CD4-positive, alpha-beta T cell treated with Interleukin-17A for 4 hours (primary cell): ENCODE measurements around the gene DMKN.
"Not testable (repeated sequence)": the region's sequence is repeated elsewhere in the genome, so short reads cannot be mapped to it uniquely, and the experiment has no call there.

Source experiments
- DNase-seq: peaks from one replicate; pipeline ENCODE4 v3.0.0-alpha.2; 2020; ENCODE audit warnings: mixed read lengths

The DMKN gene

GRCh38 chr19:35493971-35494370 lies 19.5 kb downstream of the DMKN start:
- no peak for DNase-seq

- DNase-seq: no peak
These were observed 21.6 kb downstream of the DMKN start for GRCh38 chr19:35491836-35492360.

- no peak for DNase-seq
These were observed 23.1 kb downstream of the DMKN start, which contains the start of gene KRTDAP for GRCh38 chr19:35490364-35490763. Gene KRTDAP, minus strand, starts transcription at chr19:35490464. Its CDS starts 22 bp downstream, at chr19:35490442.

- DNase-seq: no peak
These were observed 24.8 kb downstream of the DMKN start for GRCh38 chr19:35488677-35489076.

- no peak for DNase-seq
These were observed 25.7 kb downstream of the DMKN start for GRCh38 chr19:35487656-35488182.

GRCh38 chr19:35486268-35486708 lies 27.2 kb downstream of the DMKN start:
- DNase-seq: no peak

- DNase-seq: no peak
These were observed 29.0 kb downstream of the DMKN start for GRCh38 chr19:35484252-35485036.

- no peak for DNase-seq
These were observed 30.4 kb downstream of the DMKN start for GRCh38 chr19:35483089-35483488.

- DNase-seq: no peak
These were observed 34.4 kb downstream of the DMKN start for GRCh38 chr19:35478794-35479677.

GRCh38 chr19:35476149-35476548 lies 37.3 kb downstream of the DMKN start:
- peak; percentile 14 for DNase-seq

GRCh38 chr19:35474594-35474993 lies 38.9 kb downstream of the DMKN start:
- not testable (repeated sequence) for DNase-seq

- no peak for DNase-seq
These were observed 39.3 kb downstream of the DMKN start for GRCh38 chr19:35474104-35474503.

GRCh38 chr19:35471946-35472345 lies 41.5 kb downstream of the DMKN start:
- no peak for DNase-seq

GRCh38 chr19:35471075-35471474 lies 42.4 kb downstream of the DMKN start:
- DNase-seq: not testable (repeated sequence)

- DNase-seq: no peak
These were observed 43.3 kb downstream of the DMKN start for GRCh38 chr19:35470128-35470527.

GRCh38 chr19:35468637-35469036 lies 44.8 kb downstream of the DMKN start:
- peak; percentile 68 for DNase-seq

- no peak for DNase-seq
These were observed 47.2 kb downstream of the DMKN start for GRCh38 chr19:35466259-35466658.

GRCh38 chr19:35462956-35463355 lies 50.5 kb downstream of the DMKN start:
- not testable (repeated sequence) for DNase-seq

- peak; percentile 56 for DNase-seq
These were observed 50.9 kb downstream of the DMKN start for GRCh38 chr19:35462476-35462953.

- DNase-seq: not testable (repeated sequence)
These were observed 51.7 kb downstream of the DMKN start for GRCh38 chr19:35461788-35462187.

- DNase-seq: no peak
These were observed 52.4 kb downstream of the DMKN start for GRCh38 chr19:35461060-35461459.

GRCh38 chr19:35460608-35461007 lies 52.8 kb downstream of the DMKN start:
- peak; percentile 11 for DNase-seq
